Gastrocnemius medialis (tissue), 4 donors: ENCODE results near the gene VWDE.

ENCODE experiments used
- POLR2A ChIP-seq, 2 donors: fragments of 450-650 bp; IDR thresholded peaks; one replicate each; pipeline ENCODE4 v1.6.1; 2017; ENCODE audit warnings: antibody characterized with exemption in 2 of 2, mild to moderate bottlenecking in 2 of 2, moderate library complexity in 2 of 2
- TF ChIP-seq, protein P1 (sequence below), 5 experiments: fragments of 450-650 bp in 3 of 5; fragments of 200-600 bp in 2 of 5; sonication (generic) in 2 of 5; IDR thresholded peaks in 4 of 5; conservative IDR thresholded peaks in 1 of 5; 1 replicate in 4 of 5; 2 replicates in 1 of 5; pipeline ENCODE4 v1.5.1; 2016 to 2019; ENCODE audit warnings: antibody characterized with exemption in 5 of 5, mild to moderate bottlenecking in 3 of 5, moderate library complexity in 3 of 5

DNA sequence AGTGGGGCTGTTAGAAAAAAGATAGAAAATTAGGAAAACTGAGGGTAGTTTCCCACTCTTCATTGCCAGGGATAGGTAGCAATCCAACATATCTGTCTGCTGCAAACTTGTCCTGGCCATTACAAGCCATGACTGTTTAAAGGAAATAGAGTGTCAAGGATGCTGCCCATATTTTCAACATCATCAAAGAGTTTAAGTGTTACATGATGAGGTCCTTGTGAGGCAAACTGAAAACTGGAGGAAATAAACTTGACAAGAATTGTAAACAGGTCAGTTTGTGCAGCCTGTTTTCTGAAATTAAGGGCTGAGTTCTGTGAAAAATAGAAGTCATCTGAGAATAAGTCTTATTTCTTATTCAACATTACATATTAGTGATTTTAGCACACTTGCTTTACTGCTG is 78.0 kb downstream of the VWDE start:
- TF ChIP-seq, protein P1, sequence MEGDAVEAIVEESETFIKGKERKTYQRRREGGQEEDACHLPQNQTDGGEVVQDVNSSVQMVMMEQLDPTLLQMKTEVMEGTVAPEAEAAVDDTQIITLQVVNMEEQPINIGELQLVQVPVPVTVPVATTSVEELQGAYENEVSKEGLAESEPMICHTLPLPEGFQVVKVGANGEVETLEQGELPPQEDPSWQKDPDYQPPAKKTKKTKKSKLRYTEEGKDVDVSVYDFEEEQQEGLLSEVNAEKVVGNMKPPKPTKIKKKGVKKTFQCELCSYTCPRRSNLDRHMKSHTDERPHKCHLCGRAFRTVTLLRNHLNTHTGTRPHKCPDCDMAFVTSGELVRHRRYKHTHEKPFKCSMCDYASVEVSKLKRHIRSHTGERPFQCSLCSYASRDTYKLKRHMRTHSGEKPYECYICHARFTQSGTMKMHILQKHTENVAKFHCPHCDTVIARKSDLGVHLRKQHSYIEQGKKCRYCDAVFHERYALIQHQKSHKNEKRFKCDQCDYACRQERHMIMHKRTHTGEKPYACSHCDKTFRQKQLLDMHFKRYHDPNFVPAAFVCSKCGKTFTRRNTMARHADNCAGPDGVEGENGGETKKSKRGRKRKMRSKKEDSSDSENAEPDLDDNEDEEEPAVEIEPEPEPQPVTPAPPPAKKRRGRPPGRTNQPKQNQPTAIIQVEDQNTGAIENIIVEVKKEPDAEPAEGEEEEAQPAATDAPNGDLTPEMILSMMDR (IDR thresholded peaks at IDR 0.05 in 4 of 5, conservative IDR thresholded peaks at IDR 0.05 in 1 of 5): no peak
- no peak for TF ChIP-seq POLR2A (IDR thresholded peaks at IDR 0.05)
